Measurements from ENCODE around the gene SYTL1. TPM values are rescaled to one million over a fixed set of nuclear protein-coding genes. Genes with fewer than 3 reads are reported as not detected.

Gene SYTL1
- total and polyA plus RNA-seq, 9 of the 15 experiments (the other 6 are each of a cell fraction or from before 2014, with no cell fraction given) = 0.04 to 9.3 (median 1.7) TPM

- POLR2A ChIA-PET = interaction anchor here (0.6 to 4.2 kb wide), 9 partner anchors 10 to 598 kb away, joined by 3 to 23 read pairs (median 4); no protein-coding TSS in a partner anchor
- no peaks in the 10 kb centered on the region for H4K20me1 ChIP-seq (replicated peaks; ENCODE audit: control insufficient read depth, insufficient read depth, low read length)
Measured at GRCh38 chr1:27339213-27339612, 2.6 kb upstream of the SYTL1 start.

DNA sequence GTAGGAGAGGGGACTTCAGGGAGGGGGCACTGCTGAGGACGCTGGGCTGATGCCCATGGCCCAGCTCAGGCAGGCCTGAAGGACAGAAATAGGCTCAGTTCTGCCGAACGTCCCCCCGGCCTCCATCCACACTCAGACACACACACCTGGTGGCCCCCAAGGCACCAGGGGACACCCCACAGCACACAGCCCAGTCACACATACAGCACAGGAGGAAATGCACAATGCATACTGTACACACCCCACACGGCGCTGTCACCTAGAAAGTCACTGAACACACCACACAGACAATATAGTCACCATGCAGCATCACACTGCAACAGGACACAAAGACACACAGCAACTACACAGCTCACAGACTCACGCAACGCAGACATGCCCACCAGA lies 562 bp downstream of the SYTL1 start:
- BruUV-seq (replicated peaks) = TSS peak; percentile 50
- intact Hi-C loops (cut with micrococcal nuclease) = no loop called here
- Histone ChIP-seq H3K4me2 (ENCODE audit: insufficient read depth, low read length) (peak overlapping the region; percentile 72), H3K9me3 (replicated peaks; ENCODE audit: control insufficient read depth, insufficient read depth, low read depth, low read length) (no peaks in the 10 kb centered on the region), H3K4me3 (peak overlapping the region; percentile 33), H2AFZ (ENCODE audit: low read depth, low read length) (peak overlapping the region; percentile 79), H3K9ac (ENCODE audit: insufficient read depth in 1 of 2, low read depth in 2 of 2, low read length in 2 of 2) (peak overlapping the region; percentile 33 to 87; a peak in 3 of 4 replicates), H3K27ac (ENCODE audit: extremely low read depth, low read depth, low read length) (peak overlapping the region; percentile 48; the same call in 2 of the 3 replicates), H4K20me1 (replicated peaks; ENCODE audit: control insufficient read depth, insufficient read depth, low read length) (no peaks in the 10 kb centered on the region), H3K36me3 (ENCODE audit: control insufficient read depth, insufficient read depth, low read length) (no peaks in the 10 kb centered on the region), H3K27me3 (ENCODE audit: control insufficient read depth in 2 of 2, insufficient read depth in 2 of 2, low read length in 2 of 2) (no peaks in the 10 kb centered on the region), H3K4me1 (replicated peaks in 1 of 2; ENCODE audit: control insufficient read depth in 2 of 2, insufficient read depth in 2 of 2, low read length in 2 of 2) (peaks cover 24 to 35% of the 10 kb centered on the region in 2 experiments), H3K9me1 (ENCODE audit: control insufficient read depth, insufficient read depth, low read length) (no peaks in the 10 kb centered on the region), H3K79me2 (ENCODE audit: control insufficient read depth, insufficient read depth, low read length) (no peaks in the 10 kb centered on the region; the same call in 2 of the 3 replicates)
- DNase-seq (ENCODE audit: extremely low read depth in 1 of 4, low spot score in 3 of 4) (no peak), FAIRE-seq (no peak), ATAC-seq (peak; percentile 30)
- WGBS (ENCODE audit: insufficient coverage, low coverage, missing lambda C conversion rate) = 71% methylated on average over 8 of the region's 8 CpGs
- ChIA-PET POLR2A (interaction anchor here (0.7 to 2.0 kb wide), 5 partner anchors 9 to 24 kb away, joined by 3 to 14 read pairs (median 5); partner anchors contain the start of gene MAP3K6), CTCF (ENCODE audit: low intra/inter-chr PET ratio) (interaction anchor here (0.7 to 1.0 kb wide), 2 partner anchors 10 to 148 kb away, joined by 3 read pairs; no protein-coding TSS in a partner anchor)
- in situ Hi-C loops (cut with MboI) = no loop called here
- TF ChIP-seq ZBTB26 (CRISPR knock-in tag; IDR thresholded peaks at IDR 0.05) (0 out of 2 replicates have a peak, but pooled peaks have one; percentile 47), HLTF (IDR thresholded peaks at IDR 0.05) (peak; percentile 61; the same call in 1 of the 2 replicates), E2F3 (CRISPR knock-in tag; IDR thresholded peaks at IDR 0.05) (0 out of 2 replicates have a peak, but pooled peaks have one; percentile 41), ZNF764 (CRISPR knock-in tag; IDR thresholded peaks at IDR 0.05; ENCODE audit: low read depth) (0 out of 2 replicates have a peak, but pooled peaks have one; percentile 9), HDGF (IDR thresholded peaks at IDR 0.05) (peak; percentile 82; the same call in 1 of the 2 replicates), RBBP5 (IDR thresholded peaks at IDR 0.05; ENCODE audit: borderline replicate concordance, insufficient read depth, low read length, poor library complexity, severe bottlenecking) (peak; percentile 30)
- TF ChIP-seq, protein P1, sequence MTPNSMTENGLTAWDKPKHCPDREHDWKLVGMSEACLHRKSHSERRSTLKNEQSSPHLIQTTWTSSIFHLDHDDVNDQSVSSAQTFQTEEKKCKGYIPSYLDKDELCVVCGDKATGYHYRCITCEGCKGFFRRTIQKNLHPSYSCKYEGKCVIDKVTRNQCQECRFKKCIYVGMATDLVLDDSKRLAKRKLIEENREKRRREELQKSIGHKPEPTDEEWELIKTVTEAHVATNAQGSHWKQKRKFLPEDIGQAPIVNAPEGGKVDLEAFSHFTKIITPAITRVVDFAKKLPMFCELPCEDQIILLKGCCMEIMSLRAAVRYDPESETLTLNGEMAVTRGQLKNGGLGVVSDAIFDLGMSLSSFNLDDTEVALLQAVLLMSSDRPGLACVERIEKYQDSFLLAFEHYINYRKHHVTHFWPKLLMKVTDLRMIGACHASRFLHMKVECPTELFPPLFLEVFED (CRISPR knock-in tag; conservative IDR thresholded peaks at IDR 0.05) = peak; percentile 82

More at GRCh38 chr1:27339213-27339612, 2.6 kb upstream of the SYTL1 start:
- TF ChIP-seq CEBPB (tag; IDR thresholded peaks at IDR 0.05) (peak; percentile 89), MAFG (tag; conservative IDR thresholded peaks at IDR 0.05) (no peak), SMARCA5 (IDR thresholded peaks at IDR 0.05) (0 out of 2 replicates have a peak, but pooled peaks have one; percentile 26), RBM39 (optimal IDR thresholded peaks at IDR 0.05; ENCODE audit: low read depth, low read length) (peak; percentile 1), CEBPG (CRISPR knock-in tag; IDR thresholded peaks at IDR 0.05) (peak; percentile 79), CEBPG (tag; conservative IDR thresholded peaks at IDR 0.05 in 1 of 2, IDR thresholded peaks at IDR 0.05 in 1 of 2) (0 out of 4 replicates have a peak, but pooled peaks of 1 of the 2 experiments have one; percentile 34)
- Histone ChIP-seq H3K9me1 (ENCODE audit: control insufficient read depth, insufficient read depth, low read length) (no peaks in the 10 kb centered on the region), H3K79me2 (ENCODE audit: control insufficient read depth, insufficient read depth, low read length) (no peaks in the 10 kb centered on the region; the same call in 2 of the 3 replicates), H3K4me2 (ENCODE audit: insufficient read depth, low read length) (no peak overlapping the region), H3K9ac (ENCODE audit: insufficient read depth in 1 of 2, low read depth in 2 of 2, low read length in 2 of 2) (no peak overlapping the region; a peak in 1 of 4 replicates), H3K36me3 (ENCODE audit: control insufficient read depth, insufficient read depth, low read length) (peaks cover 27% of the 10 kb centered on the region; the same call in 2 of the 3 replicates), H3K27me3 (ENCODE audit: control insufficient read depth in 2 of 2, insufficient read depth in 2 of 2, low read length in 2 of 2) (no peaks in the 10 kb centered on the region), H3K9me3 (replicated peaks; ENCODE audit: control insufficient read depth, insufficient read depth, low read depth, low read length) (no peaks in the 10 kb centered on the region), H3K4me3 (no peak overlapping the region), H3K27ac (ENCODE audit: extremely low read depth, low read depth, low read length) (no peak overlapping the region), H2AFZ (ENCODE audit: low read depth, low read length) (no peak overlapping the region), H3K4me1 (replicated peaks in 1 of 2; ENCODE audit: control insufficient read depth in 2 of 2, insufficient read depth in 2 of 2, low read length in 2 of 2) (peaks cover 24 to 26% of the 10 kb centered on the region in 2 experiments)
- DNase-seq (ENCODE audit: extremely low read depth in 1 of 4, low spot score in 3 of 4) = no peak
- FAIRE-seq = no peak
- in situ Hi-C loops (cut with MboI) = no loop called here
- WGBS (ENCODE audit: insufficient coverage, low coverage, missing lambda C conversion rate) = 42% methylated on average over 5 of the region's 5 CpGs
- CTCF ChIA-PET (ENCODE audit: low intra/inter-chr PET ratio) = no interaction called here
- intact Hi-C loops (cut with micrococcal nuclease) = no loop called here
- no TSS peak for BruUV-seq (replicated peaks)
- no peak for ATAC-seq

Measured in K562 (cell line).